Measurements from ENCODE around the gene USP38.
A peak's percentile ranks its signal among the peaks of the same experiment; 100 is the strongest.

USP38 gene

DNA sequence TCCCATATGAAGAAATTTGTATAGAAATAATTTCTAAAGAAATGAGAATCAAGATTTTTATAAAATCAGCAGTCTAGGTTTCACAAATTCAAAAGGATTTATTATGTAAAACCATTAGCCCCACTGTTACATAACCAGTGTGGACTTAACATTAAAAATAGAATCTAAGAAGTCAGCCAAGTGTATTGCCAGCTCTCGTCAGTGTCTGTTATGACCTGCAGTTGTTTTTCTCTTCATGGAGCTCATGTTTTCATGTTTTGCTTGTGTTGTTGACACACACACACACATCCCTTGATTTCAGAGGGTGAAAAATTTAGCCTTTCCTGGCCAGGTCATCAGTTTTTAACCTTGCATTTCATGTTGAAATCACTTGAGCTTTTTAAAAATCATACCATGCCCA is 39.5 kb downstream of the USP38 start:
- H3K9me3 ChIP-seq (ENCODE audit: insufficient read depth, low read length) = no peaks in the 10 kb centered on the region

GRCh38 chr4:143225167-143225566 is 40.5 kb downstream of the USP38 start:
- H3K27ac ChIP-seq (ENCODE audit: low read length) = no peak overlapping the region
- no peak overlapping the region for H3K4me3 ChIP-seq (ENCODE audit: low read length)
- H4K20me1 ChIP-seq (ENCODE audit: insufficient read depth, low read length) = no peaks in the 10 kb centered on the region
- no peaks in the 10 kb centered on the region for H3K79me2 ChIP-seq (ENCODE audit: low read length)
- peaks cover 21% of the 10 kb centered on the region for H3K4me1 ChIP-seq (ENCODE audit: low read length)
- H3K9ac ChIP-seq (ENCODE audit: low read length) = no peak overlapping the region
- no peak overlapping the region for H3K4me2 ChIP-seq (ENCODE audit: low read length)
- TF ChIP-seq, protein P1, sequence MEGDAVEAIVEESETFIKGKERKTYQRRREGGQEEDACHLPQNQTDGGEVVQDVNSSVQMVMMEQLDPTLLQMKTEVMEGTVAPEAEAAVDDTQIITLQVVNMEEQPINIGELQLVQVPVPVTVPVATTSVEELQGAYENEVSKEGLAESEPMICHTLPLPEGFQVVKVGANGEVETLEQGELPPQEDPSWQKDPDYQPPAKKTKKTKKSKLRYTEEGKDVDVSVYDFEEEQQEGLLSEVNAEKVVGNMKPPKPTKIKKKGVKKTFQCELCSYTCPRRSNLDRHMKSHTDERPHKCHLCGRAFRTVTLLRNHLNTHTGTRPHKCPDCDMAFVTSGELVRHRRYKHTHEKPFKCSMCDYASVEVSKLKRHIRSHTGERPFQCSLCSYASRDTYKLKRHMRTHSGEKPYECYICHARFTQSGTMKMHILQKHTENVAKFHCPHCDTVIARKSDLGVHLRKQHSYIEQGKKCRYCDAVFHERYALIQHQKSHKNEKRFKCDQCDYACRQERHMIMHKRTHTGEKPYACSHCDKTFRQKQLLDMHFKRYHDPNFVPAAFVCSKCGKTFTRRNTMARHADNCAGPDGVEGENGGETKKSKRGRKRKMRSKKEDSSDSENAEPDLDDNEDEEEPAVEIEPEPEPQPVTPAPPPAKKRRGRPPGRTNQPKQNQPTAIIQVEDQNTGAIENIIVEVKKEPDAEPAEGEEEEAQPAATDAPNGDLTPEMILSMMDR (IDR thresholded peaks at IDR 0.05; ENCODE audit: low read depth, low read length) = no peak
- TF ChIP-seq EZH2phosphoT487 (IDR thresholded peaks at IDR 0.05; ENCODE audit: low read depth) = no peak
- no peak overlapping the region for H2AFZ ChIP-seq (ENCODE audit: low read depth, low read length)
- no peaks in the 10 kb centered on the region for H3K27me3 ChIP-seq (ENCODE audit: low read depth, low read length)
- H3K36me3 ChIP-seq (replicated peaks; ENCODE audit: low read depth, low read length) = peaks cover 35% of the 10 kb centered on the region
- H3K9me3 ChIP-seq (ENCODE audit: insufficient read depth, low read length) = no peaks in the 10 kb centered on the region

More for the DNA sequence above, 39.5 kb downstream of the USP38 start:
- Histone ChIP-seq H3K9ac (ENCODE audit: low read length) (no peak overlapping the region), H3K36me3 (replicated peaks; ENCODE audit: low read depth, low read length) (peaks cover 35% of the 10 kb centered on the region), H3K4me1 (ENCODE audit: low read length) (peaks cover 12% of the 10 kb centered on the region), H3K4me3 (ENCODE audit: low read length) (no peak overlapping the region), H4K20me1 (ENCODE audit: insufficient read depth, low read length) (no peaks in the 10 kb centered on the region), H2AFZ (ENCODE audit: low read depth, low read length) (no peak overlapping the region), H3K4me2 (ENCODE audit: low read length) (no peak overlapping the region), H3K79me2 (ENCODE audit: low read length) (no peaks in the 10 kb centered on the region), H3K27ac (ENCODE audit: low read length) (no peak overlapping the region), H3K27me3 (ENCODE audit: low read depth, low read length) (no peaks in the 10 kb centered on the region)
- TF ChIP-seq, protein P1 (IDR thresholded peaks at IDR 0.05; ENCODE audit: low read depth, low read length) = no peak
- TF ChIP-seq EZH2phosphoT487 (IDR thresholded peaks at IDR 0.05; ENCODE audit: low read depth) = no peak

- Histone ChIP-seq H3K9me3 (ENCODE audit: insufficient read depth, low read length) (no peaks in the 10 kb centered on the region), H2AFZ (ENCODE audit: low read depth, low read length) (peak overlapping the region; percentile 18), H3K4me3 (ENCODE audit: low read length) (peak overlapping the region; percentile 40), H3K4me1 (ENCODE audit: low read length) (peaks cover 29% of the 10 kb centered on the region), H3K36me3 (replicated peaks; ENCODE audit: low read depth, low read length) (peaks cover 7% of the 10 kb centered on the region), H3K9ac (ENCODE audit: low read length) (peak overlapping the region; percentile 45), H3K27ac (ENCODE audit: low read length) (peak overlapping the region; percentile 70), H3K79me2 (ENCODE audit: low read length) (no peaks in the 10 kb centered on the region), H3K4me2 (ENCODE audit: low read length) (peak overlapping the region; percentile 74), H3K27me3 (ENCODE audit: low read depth, low read length) (no peaks in the 10 kb centered on the region), H4K20me1 (ENCODE audit: insufficient read depth, low read length) (no peaks in the 10 kb centered on the region)
- TF ChIP-seq, protein P1 (IDR thresholded peaks at IDR 0.05; ENCODE audit: low read depth, low read length) = no peak
- no peak for TF ChIP-seq EZH2phosphoT487 (IDR thresholded peaks at IDR 0.05; ENCODE audit: low read depth)
These were observed 46.0 kb downstream of the USP38 start for GRCh38 chr4:143230683-143231082.

- H3K27me3 ChIP-seq (ENCODE audit: low read depth, low read length) = no peaks in the 10 kb centered on the region
- H3K4me2 ChIP-seq (ENCODE audit: low read length) = no peak overlapping the region
- no peak overlapping the region for H3K27ac ChIP-seq (ENCODE audit: low read length)
- no peak overlapping the region for H3K9ac ChIP-seq (ENCODE audit: low read length)
- TF ChIP-seq, protein P1 (IDR thresholded peaks at IDR 0.05; ENCODE audit: low read depth, low read length) = no peak
- TF ChIP-seq EZH2phosphoT487 (IDR thresholded peaks at IDR 0.05; ENCODE audit: low read depth) = no peak
- no peaks in the 10 kb centered on the region for H4K20me1 ChIP-seq (ENCODE audit: insufficient read depth, low read length)
- H3K4me3 ChIP-seq (ENCODE audit: low read length) = no peak overlapping the region
- no peaks in the 10 kb centered on the region for H3K36me3 ChIP-seq (replicated peaks; ENCODE audit: low read depth, low read length)
- H3K9me3 ChIP-seq (ENCODE audit: insufficient read depth, low read length) = no peaks in the 10 kb centered on the region
- no peaks in the 10 kb centered on the region for H3K79me2 ChIP-seq (ENCODE audit: low read length)
- peaks cover 29% of the 10 kb centered on the region for H3K4me1 ChIP-seq (ENCODE audit: low read length)
- no peak overlapping the region for H2AFZ ChIP-seq (ENCODE audit: low read depth, low read length)
These were observed 47.6 kb downstream of the USP38 start for GRCh38 chr4:143232277-143232676.

Measured in OCI-LY3 (cell line).